KMS-11 (cell line): Measurements from ENCODE around the gene ADGRV1.
"Not testable (repeated sequence)": the region's sequence is repeated elsewhere in the genome, so short reads cannot be mapped to it uniquely, and the experiment has no call there.

Experiments used
- H2AFZ ChIP-seq: fragments of 200-600 bp; sonication (generic); 2 replicates; pipeline ENCODE4 v1.6.1; 2016; ENCODE audit warnings: antibody characterized with exemption, mixed run types, low read depth
- H3K27ac ChIP-seq: fragments of 200-600 bp; sonication (generic); 2 replicates; pipeline ENCODE4 v1.6.1; 2016; ENCODE audit warnings: mild to moderate bottlenecking, mixed run types
- H3K27me3 ChIP-seq: fragments of 200-600 bp; sonication (generic); 2 replicates; pipeline ENCODE4 v1.6.1; 2017; ENCODE audit warnings: mild to moderate bottlenecking, low read depth, mixed run types, moderate library complexity; ENCODE audit not compliant: insufficient read depth
- H3K36me3 ChIP-seq: fragments of 200-600 bp; sonication (generic); 2 replicates; pipeline ENCODE4 v1.6.1; 2017; ENCODE audit warnings: mild to moderate bottlenecking, mixed run types; ENCODE audit not compliant: insufficient read depth
- H3K4me1 ChIP-seq: fragments of 200-600 bp; sonication (generic); 2 replicates; pipeline ENCODE4 v1.6.1; 2016; ENCODE audit warnings: mild to moderate bottlenecking, low read depth, mixed run types; ENCODE audit not compliant: poor library complexity, severe bottlenecking
- H3K4me2 ChIP-seq: fragments of 200-600 bp; sonication (generic); 2 replicates; pipeline ENCODE4 v1.7.0; 2016; ENCODE audit warnings: mild to moderate bottlenecking, mixed run types
- H3K4me3 ChIP-seq: fragments of 200-600 bp; sonication (generic); IDR thresholded peaks from 2 replicates; pipeline ENCODE4 v1.6.1; 2017; ENCODE audit warnings: low read depth, low read length, mixed read lengths; ENCODE audit not compliant: insufficient read depth
- H3K79me2 ChIP-seq: fragments of 200-600 bp; sonication (generic); 2 replicates; pipeline ENCODE4 v1.6.1; 2016; ENCODE audit warnings: low read depth, mixed run types; ENCODE audit not compliant: insufficient read depth
- H3K9ac ChIP-seq: fragments of 200-600 bp; sonication (generic); 2 replicates; pipeline ENCODE4 v1.6.1; 2016; ENCODE audit warnings: mild to moderate bottlenecking, mixed run types
- H4K20me1 ChIP-seq: fragments of 200-600 bp; sonication (generic); 2 replicates; pipeline ENCODE4 v1.6.1; 2016; ENCODE audit warnings: mild to moderate bottlenecking, mixed run types; ENCODE audit not compliant: insufficient read depth
- TF ChIP-seq, protein P1 (sequence below): fragments of 200-600 bp; sonication (generic); conservative IDR thresholded peaks from 2 replicates; pipeline ENCODE4 v1.6.1; 2017; ENCODE audit warnings: low read depth, mild to moderate bottlenecking, antibody characterized with exemption, low read length, moderate library complexity, mixed read lengths

The ADGRV1 gene

DNA sequence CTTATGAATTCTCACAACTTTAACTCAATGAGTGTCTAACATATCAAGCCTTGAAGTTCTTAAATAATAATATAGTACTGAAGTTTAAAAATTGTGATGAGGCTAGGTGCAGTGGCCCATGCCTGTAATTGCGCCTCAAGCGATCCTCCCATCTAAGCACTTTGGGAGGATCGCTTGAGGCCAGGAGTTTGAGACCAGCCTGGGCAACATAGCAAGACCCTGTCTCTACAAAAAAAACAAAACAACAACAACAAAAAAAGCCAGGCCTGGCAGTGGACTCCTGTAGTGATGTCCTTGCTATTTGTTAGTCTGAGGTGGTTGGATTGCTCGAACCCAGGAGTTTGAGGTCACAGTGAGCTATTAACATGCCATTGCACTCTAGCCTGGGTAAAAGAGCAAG lies 98.4 kb downstream of the ADGRV1 start:
- no peaks in the 10 kb centered on the region for H3K79me2 ChIP-seq
- TF ChIP-seq, protein P1, sequence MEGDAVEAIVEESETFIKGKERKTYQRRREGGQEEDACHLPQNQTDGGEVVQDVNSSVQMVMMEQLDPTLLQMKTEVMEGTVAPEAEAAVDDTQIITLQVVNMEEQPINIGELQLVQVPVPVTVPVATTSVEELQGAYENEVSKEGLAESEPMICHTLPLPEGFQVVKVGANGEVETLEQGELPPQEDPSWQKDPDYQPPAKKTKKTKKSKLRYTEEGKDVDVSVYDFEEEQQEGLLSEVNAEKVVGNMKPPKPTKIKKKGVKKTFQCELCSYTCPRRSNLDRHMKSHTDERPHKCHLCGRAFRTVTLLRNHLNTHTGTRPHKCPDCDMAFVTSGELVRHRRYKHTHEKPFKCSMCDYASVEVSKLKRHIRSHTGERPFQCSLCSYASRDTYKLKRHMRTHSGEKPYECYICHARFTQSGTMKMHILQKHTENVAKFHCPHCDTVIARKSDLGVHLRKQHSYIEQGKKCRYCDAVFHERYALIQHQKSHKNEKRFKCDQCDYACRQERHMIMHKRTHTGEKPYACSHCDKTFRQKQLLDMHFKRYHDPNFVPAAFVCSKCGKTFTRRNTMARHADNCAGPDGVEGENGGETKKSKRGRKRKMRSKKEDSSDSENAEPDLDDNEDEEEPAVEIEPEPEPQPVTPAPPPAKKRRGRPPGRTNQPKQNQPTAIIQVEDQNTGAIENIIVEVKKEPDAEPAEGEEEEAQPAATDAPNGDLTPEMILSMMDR: no peak
- H3K27ac ChIP-seq: no peak overlapping the region
- H3K4me1 ChIP-seq: peaks cover 26% of the 10 kb centered on the region
- H3K27me3 ChIP-seq: no peaks in the 10 kb centered on the region
- H2AFZ ChIP-seq: no peak overlapping the region
- H3K9ac ChIP-seq: no peak overlapping the region
- H3K4me2 ChIP-seq: no peak overlapping the region
- H3K4me3 ChIP-seq: no peak overlapping the region
- H4K20me1 ChIP-seq: no peaks in the 10 kb centered on the region
- H3K36me3 ChIP-seq: no peaks in the 10 kb centered on the region

DNA sequence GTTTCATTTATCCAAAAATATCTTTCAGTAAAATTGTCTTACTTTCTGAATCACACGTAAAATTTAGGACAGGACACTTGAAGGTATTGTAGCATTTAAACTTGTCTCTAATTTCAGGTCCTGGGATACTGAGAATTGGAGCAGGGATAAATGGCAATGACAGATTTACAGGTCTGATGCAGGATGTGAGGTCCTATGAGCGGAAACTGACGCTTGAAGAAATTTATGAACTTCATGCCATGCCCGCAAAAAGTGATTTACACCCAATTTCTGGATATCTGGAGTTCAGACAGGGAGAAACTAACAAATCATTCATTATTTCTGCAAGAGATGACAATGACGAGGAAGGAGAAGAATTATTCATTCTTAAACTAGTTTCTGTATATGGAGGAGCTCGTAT lies 99.2 kb downstream of the ADGRV1 start:
- no peaks in the 10 kb centered on the region for H3K36me3 ChIP-seq
- TF ChIP-seq, protein P1: no peak
- no peak overlapping the region for H3K27ac ChIP-seq
- H3K27me3 ChIP-seq: no peaks in the 10 kb centered on the region
- H4K20me1 ChIP-seq: no peaks in the 10 kb centered on the region
- no peak overlapping the region for H3K4me3 ChIP-seq
- H2AFZ ChIP-seq: no peak overlapping the region
- no peak overlapping the region for H3K4me2 ChIP-seq
- H3K9ac ChIP-seq: no peak overlapping the region
- no peaks in the 10 kb centered on the region for H3K79me2 ChIP-seq
- H3K4me1 ChIP-seq: peaks cover 26% of the 10 kb centered on the region

DNA sequence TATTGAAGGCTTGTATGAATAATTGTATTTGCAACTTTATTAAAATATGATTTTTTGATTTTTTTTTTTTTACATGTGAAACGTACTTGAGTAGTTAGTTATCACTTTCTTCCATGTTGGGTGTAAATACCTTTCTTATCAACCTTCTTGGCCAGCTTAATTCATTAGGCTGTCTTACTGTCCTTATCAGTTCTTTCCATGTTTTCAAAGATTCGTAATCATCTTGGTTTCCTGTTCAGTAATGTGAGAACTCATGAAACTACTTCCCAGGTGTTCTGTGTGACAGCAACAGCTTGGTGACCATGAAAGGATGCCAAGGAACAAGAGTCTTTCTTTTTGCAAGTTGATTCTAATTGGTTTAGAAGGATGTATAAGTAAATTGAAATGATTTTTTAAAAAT lies 100.0 kb downstream of the ADGRV1 start:
- peak overlapping the region; percentile 34; the same call in 1 of the 2 replicates for H3K27ac ChIP-seq
- H4K20me1 ChIP-seq: no peaks in the 10 kb centered on the region
- H3K27me3 ChIP-seq: no peaks in the 10 kb centered on the region
- no peaks in the 10 kb centered on the region for H3K36me3 ChIP-seq
- no peaks in the 10 kb centered on the region for H3K79me2 ChIP-seq
- H2AFZ ChIP-seq: no peak overlapping the region
- H3K4me2 ChIP-seq: peak overlapping the region; percentile 50
- no peak overlapping the region for H3K4me3 ChIP-seq
- H3K4me1 ChIP-seq: peaks cover 26% of the 10 kb centered on the region
- TF ChIP-seq, protein P1: no peak
- H3K9ac ChIP-seq: no peak overlapping the region

DNA sequence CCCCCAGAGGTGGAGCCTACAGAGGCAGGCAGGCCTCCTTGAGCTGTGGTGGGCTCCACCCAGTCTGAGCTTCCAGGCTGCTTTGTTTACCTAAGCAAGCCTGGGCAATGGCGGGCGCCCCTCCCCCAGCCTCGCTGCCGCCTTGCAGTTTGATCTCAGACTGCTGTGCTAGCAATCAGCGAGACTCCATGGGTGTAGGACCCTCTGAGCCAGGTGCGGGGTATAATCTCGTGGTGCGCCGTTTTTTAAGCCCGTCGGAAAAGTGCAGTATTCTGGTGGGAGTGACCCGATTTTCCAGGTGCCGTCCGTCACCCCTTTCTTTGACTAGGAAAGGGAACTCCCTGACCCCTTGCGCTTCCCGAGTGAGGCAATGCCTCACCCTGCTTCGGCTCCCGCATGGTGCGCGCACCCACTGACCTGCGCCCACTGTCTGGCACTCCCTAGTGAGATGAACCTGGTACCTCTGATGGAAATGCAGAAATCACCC lies 109.5 kb downstream of the ADGRV1 start:
- not testable (repeated sequence) for H3K79me2 ChIP-seq, H3K36me3 ChIP-seq, H3K9ac ChIP-seq, H3K4me2 ChIP-seq, H4K20me1 ChIP-seq, H3K27me3 ChIP-seq, H3K4me1 ChIP-seq, H2AFZ ChIP-seq, H3K27ac ChIP-seq, H3K4me3 ChIP-seq

DNA sequence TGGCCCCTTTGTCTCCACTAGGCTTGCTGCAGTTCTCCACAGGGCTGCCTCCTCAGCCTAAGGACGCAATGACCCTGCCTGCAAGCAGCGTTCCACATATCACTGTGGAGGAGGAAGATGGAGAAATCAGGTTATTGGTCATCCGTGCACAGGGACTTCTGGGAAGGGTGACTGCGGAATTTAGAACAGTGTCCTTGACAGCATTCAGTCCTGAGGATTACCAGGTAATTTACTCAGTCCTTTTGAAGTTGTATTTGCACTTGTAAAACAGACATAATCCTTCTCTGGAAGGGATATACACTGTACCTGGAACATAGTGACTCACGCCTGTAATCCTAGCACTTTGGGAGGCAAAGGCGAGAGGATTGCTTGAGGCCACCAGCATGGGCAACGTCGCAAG lies 116.6 kb downstream of the ADGRV1 start:
- H3K9ac ChIP-seq: no peak overlapping the region
- no peaks in the 10 kb centered on the region for H3K4me1 ChIP-seq
- no peaks in the 10 kb centered on the region for H3K36me3 ChIP-seq
- no peak overlapping the region for H3K4me2 ChIP-seq
- no peaks in the 10 kb centered on the region for H4K20me1 ChIP-seq
- H3K79me2 ChIP-seq: no peaks in the 10 kb centered on the region
- H2AFZ ChIP-seq: no peak overlapping the region
- no peak overlapping the region for H3K27ac ChIP-seq
- H3K4me3 ChIP-seq: no peak overlapping the region
- H3K27me3 ChIP-seq: no peaks in the 10 kb centered on the region
- TF ChIP-seq, protein P1: no peak
